ENCODE results near the gene EPB41. TPM values are rescaled to one million over a fixed set of nuclear protein-coding genes. Genes with fewer than 3 reads are reported as not detected.

Gene EPB41
- total and polyA plus RNA-seq, 9 of the 15 experiments (the other 6 are each of a cell fraction or from before 2014, with no cell fraction given): 3.7 to 213 (median 141) TPM

- TF ChIP-seq NR2C2 (CRISPR knock-in tag; IDR thresholded peaks at IDR 0.05) (no peak), NR2C2 (tag; IDR thresholded peaks at IDR 0.05) (no peak), ADNP (tag; IDR thresholded peaks at IDR 0.05) (no peak), GTF2E2 (tag; IDR thresholded peaks at IDR 0.05) (no peak), SREBF1 (IDR thresholded peaks at IDR 0.05; ENCODE audit: borderline replicate concordance, low read depth, low read length) (no peak), ZNF134 (CRISPR knock-in tag; conservative IDR thresholded peaks at IDR 0.05) (no peak), RNF2 (IDR thresholded peaks at IDR 0.05) (no peak), ELF2 (CRISPR knock-in tag; IDR thresholded peaks at IDR 0.05) (no peak), NR2C1 (IDR thresholded peaks at IDR 0.05) (no peak), NR2C1 (tag; IDR thresholded peaks at IDR 0.05) (no peak), ZNF232 (CRISPR knock-in tag; IDR thresholded peaks at IDR 0.05) (no peak), ZNF444 (CRISPR knock-in tag; IDR thresholded peaks at IDR 0.05) (no peak), ZSCAN29 (IDR thresholded peaks at IDR 0.05) (no peak), ZSCAN32 (CRISPR knock-in tag; IDR thresholded peaks at IDR 0.05) (no peak), ZBTB49 (CRISPR knock-in tag; IDR thresholded peaks at IDR 0.05; ENCODE audit: borderline replicate concordance) (no peak), RFX7 (CRISPR knock-in tag; IDR thresholded peaks at IDR 0.05) (no peak), POLR2A (conservative IDR thresholded peaks at IDR 0.05) (no peak; the same call in 1 of the 2 replicates), SMAD2 (IDR thresholded peaks at IDR 0.05; ENCODE audit: low read depth, low read length) (no peak), MCM2 (IDR thresholded peaks at IDR 0.05; ENCODE audit: low read depth) (no peak), ZNF431 (CRISPR knock-in tag; IDR thresholded peaks at IDR 0.05) (no peak), NFYB (IDR thresholded peaks at IDR 0.05; ENCODE audit: extremely low read depth, insufficient read length) (peak; percentile 62)
- TF ChIP-seq, protein P1, sequence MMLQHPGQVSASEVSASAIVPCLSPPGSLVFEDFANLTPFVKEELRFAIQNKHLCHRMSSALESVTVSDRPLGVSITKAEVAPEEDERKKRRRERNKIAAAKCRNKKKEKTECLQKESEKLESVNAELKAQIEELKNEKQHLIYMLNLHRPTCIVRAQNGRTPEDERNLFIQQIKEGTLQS (IDR thresholded peaks at IDR 0.05): no peak
- TF ChIP-seq, protein P1 (CRISPR knock-in tag; conservative IDR thresholded peaks at IDR 0.05): no peak
- TF ChIP-seq, protein P2, sequence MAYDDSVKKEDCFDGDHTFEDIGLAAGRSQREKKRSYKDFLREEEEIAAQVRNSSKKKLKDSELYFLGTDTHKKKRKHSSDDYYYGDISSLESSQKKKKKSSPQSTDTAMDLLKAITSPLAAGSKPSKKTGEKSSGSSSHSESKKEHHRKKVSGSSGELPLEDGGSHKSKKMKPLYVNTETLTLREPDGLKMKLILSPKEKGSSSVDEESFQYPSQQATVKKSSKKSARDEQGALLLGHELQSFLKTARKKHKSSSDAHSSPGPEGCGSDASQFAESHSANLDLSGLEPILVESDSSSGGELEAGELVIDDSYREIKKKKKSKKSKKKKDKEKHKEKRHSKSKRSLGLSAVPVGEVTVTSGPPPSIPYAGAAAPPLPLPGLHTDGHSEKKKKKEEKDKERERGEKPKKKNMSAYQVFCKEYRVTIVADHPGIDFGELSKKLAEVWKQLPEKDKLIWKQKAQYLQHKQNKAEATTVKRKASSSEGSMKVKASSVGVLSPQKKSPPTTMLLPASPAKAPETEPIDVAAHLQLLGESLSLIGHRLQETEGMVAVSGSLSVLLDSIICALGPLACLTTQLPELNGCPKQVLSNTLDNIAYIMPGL (CRISPR knock-in tag; IDR thresholded peaks at IDR 0.05): no peak
- TF ChIP-seq, protein P3, sequence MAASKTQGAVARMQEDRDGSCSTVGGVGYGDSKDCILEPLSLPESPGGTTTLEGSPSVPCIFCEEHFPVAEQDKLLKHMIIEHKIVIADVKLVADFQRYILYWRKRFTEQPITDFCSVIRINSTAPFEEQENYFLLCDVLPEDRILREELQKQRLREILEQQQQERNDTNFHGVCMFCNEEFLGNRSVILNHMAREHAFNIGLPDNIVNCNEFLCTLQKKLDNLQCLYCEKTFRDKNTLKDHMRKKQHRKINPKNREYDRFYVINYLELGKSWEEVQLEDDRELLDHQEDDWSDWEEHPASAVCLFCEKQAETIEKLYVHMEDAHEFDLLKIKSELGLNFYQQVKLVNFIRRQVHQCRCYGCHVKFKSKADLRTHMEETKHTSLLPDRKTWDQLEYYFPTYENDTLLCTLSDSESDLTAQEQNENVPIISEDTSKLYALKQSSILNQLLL (CRISPR knock-in tag; IDR thresholded peaks at IDR 0.05; ENCODE audit: borderline replicate concordance): no peak
Measured at GRCh38 chr1:28914228-28915030, at the start of gene EPB41 (continued).
